Breast epithelium (tissue), 4 donors: Measurements from ENCODE around the gene ETAA1. TPM values are rescaled to one million over a fixed set of nuclear protein-coding genes. Genes with fewer than 3 reads are reported as not detected.

Experiments used
- DNase-seq, 2 donors: peaks; one replicate each; pipeline ENCODE4 v3.0.0-alpha.2; 2019; ENCODE audit warnings: low spot score in 2 of 2
- H3K27ac ChIP-seq, 2 donors: fragments of 200-600 bp; sonication (generic) in 1 of 2; one replicate each; pipeline ENCODE4 v1.5.1; 2016 to 2019; ENCODE audit warnings: mild to moderate bottlenecking in 1 of 2
- H3K27me3 ChIP-seq, 2 donors: fragments of 200-600 bp; sonication (generic) in 1 of 2; one replicate each; pipeline versions ENCODE4 v1.5.1 to v1.6.0; 2017 to 2019; ENCODE audit warnings: control low read depth in 1 of 2, mild to moderate bottlenecking in 1 of 2
- H3K36me3 ChIP-seq: fragments of 200-600 bp; one replicate; pipeline ENCODE4 v1.5.1; 2019
- H3K4me1 ChIP-seq, 2 donors: fragments of 200-600 bp; sonication (generic); one replicate each; pipeline ENCODE4 v1.5.1; 2016 to 2019; ENCODE audit warnings: control low read depth in 1 of 2
- H3K4me3 ChIP-seq, 3 donors: fragments of 200-600 bp; sonication (generic); 1 replicate in 2 of 3; 2 replicates in 1 of 3; pipeline ENCODE4 v1.5.1; 2016 to 2019; ENCODE audit warnings: mild to moderate bottlenecking in 3 of 3, moderate library complexity in 2 of 3
- H3K9me3 ChIP-seq, 2 donors: fragments of 200-600 bp; sonication (generic) in 1 of 2; one replicate each; pipeline ENCODE4 v1.5.1; 2016 to 2019; ENCODE audit warnings: control low read depth in 1 of 2
- POLR2A ChIP-seq: fragments of 450-650 bp; IDR thresholded peaks from one replicate; pipeline ENCODE4 v1.6.1; 2016; ENCODE audit warnings: antibody characterized with exemption, mild to moderate bottlenecking, moderate library complexity
- POLR2AphosphoS5 ChIP-seq, 3 donors: sonication (generic); formaldehyde crosslinking; IDR thresholded peaks; one replicate each; pipeline ENCODE4 v1.6.1; 2017; ENCODE audit warnings: antibody characterized with exemption in 3 of 3
- intact Hi-C: fragments of 100-400 bp; cut with DNase I; formaldehyde crosslinking; loops from one replicate; pipeline ENCODE4 v1.15.1; 2023; ENCODE audit warnings: low total_unique reads
- total RNA-seq, 3 donors: library from RNA; depleted of rRNA; stranded (reverse); fragments of >200 nt; gene quantifications; one replicate each; pipeline ENCODE4 v1.1.0, GENCODE V29; 2016
- TF ChIP-seq, protein P1 (sequence below), 3 donors: fragments of 450-650 bp; IDR thresholded peaks; one replicate each; pipeline ENCODE4 v1.5.1; 2016 to 2017; ENCODE audit warnings: antibody characterized with exemption in 3 of 3, mild to moderate bottlenecking in 3 of 3, moderate library complexity in 3 of 3

Gene ETAA1
- total RNA-seq, 3 donors from 2014 or later: 17.0 to 23.6 (median 19.7) TPM

DNA sequence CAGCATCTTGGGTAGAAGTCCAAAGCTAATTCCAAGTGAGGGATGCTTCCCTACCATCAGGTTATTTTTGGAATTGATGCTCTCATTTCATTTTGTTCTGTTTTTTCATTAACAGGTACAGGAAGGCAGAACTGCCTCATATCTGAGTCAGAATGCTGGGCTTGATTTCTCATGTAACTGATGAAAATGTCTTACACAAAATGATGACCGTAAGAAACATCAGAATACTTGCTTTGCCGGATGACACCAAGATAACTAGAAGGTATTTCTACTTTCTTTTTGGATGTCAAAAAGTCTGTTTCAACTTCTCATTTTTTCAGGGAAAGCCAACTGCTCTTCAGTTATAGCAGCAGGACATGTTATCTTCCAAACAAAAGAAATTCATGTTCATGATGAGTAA is 62.6 kb downstream of the ETAA1 start:
- no peaks in the 10 kb centered on the region for H3K27me3 ChIP-seq
- intact Hi-C loops: loop anchor here (5.0 kb wide), 1 partner anchor 1507 kb away; no protein-coding TSS in a partner anchor
- DNase-seq: no peak
- TF ChIP-seq POLR2AphosphoS5 (IDR thresholded peaks at IDR 0.05) (no peak), POLR2A (no peak)
- TF ChIP-seq, protein P1, sequence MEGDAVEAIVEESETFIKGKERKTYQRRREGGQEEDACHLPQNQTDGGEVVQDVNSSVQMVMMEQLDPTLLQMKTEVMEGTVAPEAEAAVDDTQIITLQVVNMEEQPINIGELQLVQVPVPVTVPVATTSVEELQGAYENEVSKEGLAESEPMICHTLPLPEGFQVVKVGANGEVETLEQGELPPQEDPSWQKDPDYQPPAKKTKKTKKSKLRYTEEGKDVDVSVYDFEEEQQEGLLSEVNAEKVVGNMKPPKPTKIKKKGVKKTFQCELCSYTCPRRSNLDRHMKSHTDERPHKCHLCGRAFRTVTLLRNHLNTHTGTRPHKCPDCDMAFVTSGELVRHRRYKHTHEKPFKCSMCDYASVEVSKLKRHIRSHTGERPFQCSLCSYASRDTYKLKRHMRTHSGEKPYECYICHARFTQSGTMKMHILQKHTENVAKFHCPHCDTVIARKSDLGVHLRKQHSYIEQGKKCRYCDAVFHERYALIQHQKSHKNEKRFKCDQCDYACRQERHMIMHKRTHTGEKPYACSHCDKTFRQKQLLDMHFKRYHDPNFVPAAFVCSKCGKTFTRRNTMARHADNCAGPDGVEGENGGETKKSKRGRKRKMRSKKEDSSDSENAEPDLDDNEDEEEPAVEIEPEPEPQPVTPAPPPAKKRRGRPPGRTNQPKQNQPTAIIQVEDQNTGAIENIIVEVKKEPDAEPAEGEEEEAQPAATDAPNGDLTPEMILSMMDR (IDR thresholded peaks at IDR 0.05): no peak
- H3K9me3 ChIP-seq: no peaks in the 10 kb centered on the region
- no peaks in the 10 kb centered on the region for H3K4me1 ChIP-seq
- no peak overlapping the region for H3K27ac ChIP-seq
- H3K4me3 ChIP-seq: no peak overlapping the region
- no peaks in the 10 kb centered on the region for H3K36me3 ChIP-seq
